LNCAP (cell line): Measurements from ENCODE around the gene TBC1D1.

Experiments used
- TF ChIP-seq, protein P1 (sequence below): fragments of 450-650 bp; IDR thresholded peaks from 2 replicates; pipeline ENCODE4 v1.5.1; 2017; ENCODE audit warnings: mild to moderate bottlenecking

Gene TBC1D1

DNA sequence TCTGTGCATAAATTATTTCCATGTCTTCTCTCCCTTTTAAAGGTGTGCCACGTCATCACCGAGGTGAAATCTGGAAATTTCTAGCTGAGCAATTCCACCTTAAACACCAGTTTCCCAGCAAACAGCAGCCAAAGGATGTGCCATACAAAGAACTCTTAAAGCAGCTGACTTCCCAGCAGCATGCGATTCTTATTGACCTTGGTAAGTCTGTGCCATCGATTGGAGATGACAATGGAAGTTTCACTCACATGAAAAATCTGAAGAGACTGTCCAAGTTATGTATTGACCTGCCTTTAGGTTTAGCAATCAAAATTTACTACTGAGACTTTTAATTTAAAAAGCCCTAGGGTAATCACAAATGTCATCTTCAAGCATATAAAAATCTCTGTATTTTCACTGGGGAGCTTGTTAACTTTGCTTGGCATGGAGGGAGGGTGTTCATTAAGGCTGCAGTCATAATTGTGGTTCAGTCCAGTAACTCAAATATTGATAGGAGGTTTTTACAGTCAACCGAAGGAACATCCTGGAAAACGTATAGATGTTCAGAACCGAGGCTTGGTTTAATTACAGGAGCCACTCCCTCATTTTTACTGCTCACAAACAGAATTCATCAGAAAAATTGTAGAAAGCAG, 212.2 kb downstream of the TBC1D1 start:
- TF ChIP-seq, protein P1, sequence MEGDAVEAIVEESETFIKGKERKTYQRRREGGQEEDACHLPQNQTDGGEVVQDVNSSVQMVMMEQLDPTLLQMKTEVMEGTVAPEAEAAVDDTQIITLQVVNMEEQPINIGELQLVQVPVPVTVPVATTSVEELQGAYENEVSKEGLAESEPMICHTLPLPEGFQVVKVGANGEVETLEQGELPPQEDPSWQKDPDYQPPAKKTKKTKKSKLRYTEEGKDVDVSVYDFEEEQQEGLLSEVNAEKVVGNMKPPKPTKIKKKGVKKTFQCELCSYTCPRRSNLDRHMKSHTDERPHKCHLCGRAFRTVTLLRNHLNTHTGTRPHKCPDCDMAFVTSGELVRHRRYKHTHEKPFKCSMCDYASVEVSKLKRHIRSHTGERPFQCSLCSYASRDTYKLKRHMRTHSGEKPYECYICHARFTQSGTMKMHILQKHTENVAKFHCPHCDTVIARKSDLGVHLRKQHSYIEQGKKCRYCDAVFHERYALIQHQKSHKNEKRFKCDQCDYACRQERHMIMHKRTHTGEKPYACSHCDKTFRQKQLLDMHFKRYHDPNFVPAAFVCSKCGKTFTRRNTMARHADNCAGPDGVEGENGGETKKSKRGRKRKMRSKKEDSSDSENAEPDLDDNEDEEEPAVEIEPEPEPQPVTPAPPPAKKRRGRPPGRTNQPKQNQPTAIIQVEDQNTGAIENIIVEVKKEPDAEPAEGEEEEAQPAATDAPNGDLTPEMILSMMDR: no peak

DNA sequence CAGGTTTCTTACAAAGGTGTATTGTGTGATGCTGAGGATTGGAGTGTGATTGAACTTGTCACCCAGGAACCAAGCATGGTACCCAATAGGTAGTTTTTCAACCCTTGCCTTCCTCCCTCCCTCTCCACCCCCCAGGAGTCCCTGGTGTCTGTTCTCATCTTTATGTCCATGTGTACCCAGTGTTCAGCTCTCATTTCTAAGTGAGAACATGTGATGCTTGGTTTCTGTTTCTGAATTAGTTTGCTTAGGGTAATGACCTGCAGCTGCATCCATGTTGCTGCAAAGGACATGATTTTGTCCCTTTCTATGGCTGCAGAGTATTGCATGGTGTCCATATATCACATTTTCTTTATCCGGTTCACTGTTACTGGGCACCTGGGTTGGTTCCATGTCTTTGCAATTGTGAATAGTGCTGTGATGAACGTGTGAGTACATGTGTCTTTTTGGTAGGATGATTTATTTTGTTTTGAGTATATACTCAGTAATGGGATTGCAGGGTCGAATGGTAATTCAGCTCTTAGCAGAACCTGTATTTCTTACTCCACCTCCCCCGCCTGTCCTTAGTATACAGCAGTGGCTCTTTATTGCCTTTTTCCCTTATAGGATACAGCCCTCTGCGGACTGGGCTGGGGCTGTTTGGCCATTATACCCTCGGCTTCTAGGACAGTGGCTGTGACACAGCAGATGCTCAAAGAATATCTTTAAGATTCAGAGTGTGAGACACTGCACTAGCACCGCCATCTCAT, 214.8 kb downstream of the TBC1D1 start:
- TF ChIP-seq, protein P1: no peak

DNA sequence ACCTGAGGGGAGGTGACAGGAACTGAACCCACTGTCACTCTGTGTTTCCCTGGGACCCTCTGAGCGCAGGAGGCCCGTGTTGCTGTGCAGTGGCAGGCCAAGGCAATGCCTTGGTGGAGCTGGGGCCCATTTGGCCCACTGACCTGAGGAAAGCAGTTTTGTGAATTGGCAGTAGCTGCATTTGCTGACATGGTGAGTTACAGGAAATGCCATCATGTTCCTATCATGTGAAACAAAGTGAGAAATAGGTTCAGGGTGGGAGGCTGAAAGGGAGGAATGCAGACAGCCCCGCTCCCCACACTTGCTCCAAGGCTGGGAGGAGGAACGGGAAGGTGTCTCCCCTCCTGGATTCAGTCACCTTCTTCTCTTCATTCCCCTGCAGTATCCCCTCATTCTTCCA, 215.4 kb downstream of the TBC1D1 start:
- TF ChIP-seq, protein P1: no peak

DNA sequence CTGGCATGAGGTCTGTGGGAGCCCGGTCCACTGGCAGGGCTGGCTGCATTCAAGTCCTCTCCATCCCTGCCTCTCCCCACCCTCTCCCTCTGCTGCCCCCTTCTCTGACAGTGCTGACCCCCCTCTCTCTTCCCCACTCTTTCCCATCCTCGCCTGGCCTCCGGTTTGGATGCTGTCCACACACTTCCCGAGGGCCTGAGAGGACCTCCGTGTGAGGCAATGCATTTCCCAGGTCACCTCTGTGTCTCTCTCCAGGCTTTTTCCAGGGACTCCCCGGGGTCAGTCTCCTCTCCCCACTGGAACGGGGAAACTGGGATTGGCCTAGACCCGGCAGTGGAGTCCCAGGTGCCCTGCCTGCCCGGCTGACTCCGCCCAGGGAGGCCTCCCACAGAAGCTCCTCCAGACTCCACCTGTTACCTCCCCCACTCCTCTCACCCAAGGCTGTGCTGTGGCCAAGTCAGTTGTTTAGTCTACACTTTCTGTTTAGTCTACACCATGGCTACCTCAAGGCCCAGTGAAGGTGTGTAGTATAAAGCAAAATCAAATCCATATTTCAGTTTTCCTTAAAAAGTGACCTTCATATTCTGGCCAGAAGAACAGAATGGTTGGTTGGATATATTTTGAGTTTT, 216.1 kb downstream of the TBC1D1 start:
- TF ChIP-seq, protein P1: no peak

DNA sequence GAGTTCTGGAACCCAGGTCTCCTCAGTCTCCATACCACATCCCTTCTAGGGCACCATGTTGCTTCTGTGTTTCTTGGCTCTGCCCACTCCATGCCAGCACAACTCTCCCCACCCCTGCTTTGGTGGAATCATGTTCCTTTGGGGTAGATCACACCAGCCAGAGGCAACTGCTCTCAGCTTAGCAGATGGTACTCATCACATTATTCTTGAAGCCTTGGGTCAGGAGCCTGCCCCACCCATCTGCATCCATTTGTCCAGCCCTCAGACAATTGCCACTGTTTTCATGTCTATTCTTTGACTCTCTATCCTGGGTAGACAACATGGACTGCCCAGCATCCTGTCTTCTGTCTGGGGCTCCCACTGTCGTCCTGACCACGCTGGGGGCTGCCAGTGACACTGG, 216.9 kb downstream of the TBC1D1 start:
- TF ChIP-seq, protein P1: no peak

DNA sequence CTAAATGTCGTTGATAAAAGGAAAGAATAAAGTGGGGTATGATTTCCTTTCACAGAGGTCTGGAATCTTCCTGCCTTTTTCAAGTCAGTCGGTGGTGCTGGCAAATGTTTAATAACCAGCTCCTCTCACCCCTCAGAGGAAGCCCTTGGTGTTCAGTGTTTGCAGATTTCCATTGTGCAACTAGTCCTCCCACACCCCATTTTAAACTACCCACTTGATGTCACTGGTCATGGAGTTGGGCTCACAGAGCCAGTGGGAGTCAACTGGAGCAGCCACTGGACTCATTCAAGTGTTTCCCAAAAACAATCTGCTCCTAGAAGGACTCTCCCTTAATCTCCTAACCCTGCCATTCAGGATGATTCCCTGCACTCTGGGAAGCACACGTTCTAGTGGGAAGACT, 218.5 kb downstream of the TBC1D1 start:
- TF ChIP-seq, protein P1: no peak

DNA sequence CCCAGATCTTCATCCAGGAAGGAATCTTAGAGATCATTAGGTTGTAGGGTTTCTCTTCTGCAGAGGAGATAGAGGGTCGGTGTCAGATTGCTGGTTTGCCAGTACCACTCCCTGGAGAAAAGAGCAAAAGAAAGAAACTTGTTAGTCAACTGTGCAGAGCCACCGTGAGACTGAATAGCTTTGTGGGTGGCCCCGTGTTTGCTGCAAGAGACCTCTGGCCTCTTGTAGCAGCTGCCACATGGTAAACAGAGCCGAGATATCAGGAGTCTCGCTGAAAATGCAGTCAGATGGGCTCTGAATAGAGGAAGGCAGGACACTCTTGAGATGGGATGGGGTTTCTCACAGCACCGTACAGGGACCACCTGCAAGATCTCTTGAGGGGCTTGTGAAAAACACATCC, 219.0 kb downstream of the TBC1D1 start:
- TF ChIP-seq, protein P1: no peak
